ENCODE measurements around the gene NFASC. TPM values are rescaled to one million over a fixed set of nuclear protein-coding genes. Genes with fewer than 3 reads are reported as not detected.

The NFASC gene
- total and polyA plus RNA-seq, 2 experiments from 2014 or later: 46.3 to 54.7 TPM

- H3K27me3 ChIP-seq (replicated peaks; ENCODE audit: insufficient read depth): no peaks in the 10 kb centered on the region
- in situ Hi-C loops (cut with MboI): no loop called here
- H3K79me2 ChIP-seq (ENCODE audit: insufficient read depth): no peaks in the 10 kb centered on the region
- H3K9me3 ChIP-seq (ENCODE audit: low read depth): no peaks in the 10 kb centered on the region
- no peak overlapping the region for H2AFZ ChIP-seq
- 35 to 39% methylated on average over 12 of the region's 12 CpGs for WGBS, 2 experiments (ENCODE audit: low coverage in 1 of 2, low lambda C conversion rate in 2 of 2, missing lambda C conversion rate in 2 of 2)
- peak overlapping the region; percentile 86 for H3K27ac ChIP-seq
- DNase-seq: peak; percentile 95
- peak overlapping the region; percentile 86 for H3K4me2 ChIP-seq (ENCODE audit: unreplicated experiment)
- no peak overlapping the region for H3K4me3 ChIP-seq
- H3K9ac ChIP-seq: peak overlapping the region; percentile 55
- H3K36me3 ChIP-seq (ENCODE audit: low read depth): peaks cover 25% of the 10 kb centered on the region
- H4K20me1 ChIP-seq (ENCODE audit: insufficient read depth): no peaks in the 10 kb centered on the region
- H3F3A ChIP-seq (ENCODE audit: insufficient read depth): peaks cover 38% of the 10 kb centered on the region
- peaks cover 16% of the 10 kb centered on the region for H3K4me1 ChIP-seq (ENCODE audit: insufficient read depth)
- TF ChIP-seq EZH2phosphoT487 (IDR thresholded peaks at IDR 0.05; ENCODE audit: insufficient read depth, low read depth) (no peak), EZH2 (IDR thresholded peaks at IDR 0.05; ENCODE audit: insufficient read depth, poor library complexity, severe bottlenecking) (no peak)
- no peaks in the 10 kb centered on the region for H3K9me2 ChIP-seq (ENCODE audit: insufficient read depth)
Measured at GRCh38 chr1:204971517-204972336, 101.1 kb downstream of the NFASC start.

- Histone ChIP-seq H3K79me2 (ENCODE audit: insufficient read depth) (no peaks in the 10 kb centered on the region), H3K4me2 (ENCODE audit: unreplicated experiment) (peak overlapping the region; percentile 86), H3K36me3 (ENCODE audit: low read depth) (peaks cover 25% of the 10 kb centered on the region), H3K27ac (peak overlapping the region; percentile 86), H3K4me1 (ENCODE audit: insufficient read depth) (peaks cover 16% of the 10 kb centered on the region), H4K20me1 (ENCODE audit: insufficient read depth) (no peaks in the 10 kb centered on the region), H3K27me3 (replicated peaks; ENCODE audit: insufficient read depth) (no peaks in the 10 kb centered on the region), H3K9me2 (ENCODE audit: insufficient read depth) (no peaks in the 10 kb centered on the region), H3K9ac (peak overlapping the region; percentile 55), H3F3A (ENCODE audit: insufficient read depth) (peaks cover 38% of the 10 kb centered on the region), H3K9me3 (ENCODE audit: low read depth) (no peaks in the 10 kb centered on the region), H3K4me3 (0 out of 2 replicates have a peak overlapping the region, but pooled peaks have one; percentile 21), H2AFZ (no peak overlapping the region)
- TF ChIP-seq EZH2phosphoT487 (IDR thresholded peaks at IDR 0.05; ENCODE audit: insufficient read depth, low read depth): no peak
- WGBS, 2 experiments (ENCODE audit: low coverage in 1 of 2, low lambda C conversion rate in 2 of 2, missing lambda C conversion rate in 2 of 2): 85 to 100% methylated on average over 1 of the region's 1 CpG
- in situ Hi-C loops (cut with MboI): no loop called here
- peak; percentile 64 for DNase-seq
Measured at GRCh38 chr1:204972426-204972825, 101.8 kb downstream of the NFASC start.

- H3K36me3 ChIP-seq (ENCODE audit: low read depth): peaks cover 26% of the 10 kb centered on the region
- no peak overlapping the region for H2AFZ ChIP-seq
- TF ChIP-seq EZH2phosphoT487 (IDR thresholded peaks at IDR 0.05; ENCODE audit: insufficient read depth, low read depth) (no peak), EZH2 (IDR thresholded peaks at IDR 0.05; ENCODE audit: insufficient read depth, poor library complexity, severe bottlenecking) (no peak)
- WGBS, 2 experiments (ENCODE audit: low coverage in 1 of 2, low lambda C conversion rate in 2 of 2, missing lambda C conversion rate in 2 of 2): 55% methylated on average over 6 of the region's 6 CpGs
- in situ Hi-C loops (cut with MboI): no loop called here
- DNase-seq: no peak
- no peak overlapping the region for H3K4me3 ChIP-seq
- no peaks in the 10 kb centered on the region for H3K27me3 ChIP-seq (replicated peaks; ENCODE audit: insufficient read depth)
- H3K4me1 ChIP-seq (ENCODE audit: insufficient read depth): peaks cover 16% of the 10 kb centered on the region
- H3K4me2 ChIP-seq (ENCODE audit: unreplicated experiment): no peak overlapping the region
- no peaks in the 10 kb centered on the region for H4K20me1 ChIP-seq (ENCODE audit: insufficient read depth)
- no peaks in the 10 kb centered on the region for H3K9me3 ChIP-seq (ENCODE audit: low read depth)
- H3K27ac ChIP-seq: 0 out of 2 replicates have a peak overlapping the region, but pooled peaks have one; percentile 86
- no peak overlapping the region for H3K9ac ChIP-seq
- no peaks in the 10 kb centered on the region for H3K79me2 ChIP-seq (ENCODE audit: insufficient read depth)
- peaks cover 38% of the 10 kb centered on the region for H3F3A ChIP-seq (ENCODE audit: insufficient read depth)
- no peaks in the 10 kb centered on the region for H3K9me2 ChIP-seq (ENCODE audit: insufficient read depth)
Measured at GRCh38 chr1:204973449-204973848, 102.8 kb downstream of the NFASC start.

- H3K4me1 ChIP-seq (ENCODE audit: insufficient read depth): peaks cover 16% of the 10 kb centered on the region
- no peak for TF ChIP-seq EZH2 (IDR thresholded peaks at IDR 0.05; ENCODE audit: insufficient read depth, poor library complexity, severe bottlenecking)
- no peak for TF ChIP-seq EZH2phosphoT487 (IDR thresholded peaks at IDR 0.05; ENCODE audit: insufficient read depth, low read depth)
- H3K9me2 ChIP-seq (ENCODE audit: insufficient read depth): no peaks in the 10 kb centered on the region
- no peak overlapping the region for H3K9ac ChIP-seq
- H3K27ac ChIP-seq: no peak overlapping the region
- no peak overlapping the region for H3K4me2 ChIP-seq (ENCODE audit: unreplicated experiment)
- peaks cover 37% of the 10 kb centered on the region for H3F3A ChIP-seq (ENCODE audit: insufficient read depth)
- H3K27me3 ChIP-seq (replicated peaks; ENCODE audit: insufficient read depth): no peaks in the 10 kb centered on the region
- no peak for DNase-seq
- H3K9me3 ChIP-seq (ENCODE audit: low read depth): no peaks in the 10 kb centered on the region
- peaks cover 23% of the 10 kb centered on the region for H3K36me3 ChIP-seq (ENCODE audit: low read depth)
- in situ Hi-C loops (cut with MboI): no loop called here
- H3K79me2 ChIP-seq (ENCODE audit: insufficient read depth): no peaks in the 10 kb centered on the region
- H2AFZ ChIP-seq: no peak overlapping the region
- no peaks in the 10 kb centered on the region for H4K20me1 ChIP-seq (ENCODE audit: insufficient read depth)
- WGBS, 2 experiments (ENCODE audit: low coverage in 1 of 2, low lambda C conversion rate in 2 of 2, missing lambda C conversion rate in 2 of 2): 90 to 100% methylated on average over 2 of the region's 2 CpGs
- H3K4me3 ChIP-seq: no peak overlapping the region
Measured at GRCh38 chr1:204974327-204974726, 103.7 kb downstream of the NFASC start.

Data from GM23248 (cell line).